Kidney (tissue), 14 donors: ENCODE results near the gene CD19. TPM values are rescaled to one million over a fixed set of nuclear protein-coding genes. Genes with fewer than 3 reads are reported as not detected.

Experiments used
- DNase-seq, 5 donors: peaks; one replicate each; pipeline ENCODE4 v3.0.0-alpha.2; 2013 to 2020
- FAIRE-seq: peaks from 2 replicates; lab custom pipeline; 2012; peaks lifted over from hg19 to GRCh38; lab: Jason Lieb, UNC
- H3K27ac ChIP-seq, 2 donors: one replicate each; pipeline ENCODE4 v1.7.0; 2013; ENCODE audit warnings: low read depth in 2 of 2, low read length in 2 of 2, inconsistent platforms in 1 of 2
- H3K27me3 ChIP-seq: one replicate; pipeline ENCODE4 v1.7.1; 2013; ENCODE audit warnings: low read length, inconsistent platforms; ENCODE audit not compliant: control insufficient read depth, insufficient read depth
- H3K36me3 ChIP-seq, 3 donors: one replicate each; pipeline versions ENCODE4 v1.7.0 to v1.7.1; 2013; ENCODE audit warnings: low read length in 3 of 3, control low read depth in 1 of 3, inconsistent platforms in 1 of 3; ENCODE audit not compliant: insufficient read depth in 3 of 3, control insufficient read depth in 2 of 3
- H3K4me1 ChIP-seq, 3 donors: one replicate each; pipeline versions ENCODE4 v1.7.0 to v1.7.1; 2013; ENCODE audit warnings: low read length in 3 of 3, inconsistent platforms in 1 of 3, low read depth in 1 of 3; ENCODE audit not compliant: control insufficient read depth in 2 of 3, insufficient read depth in 2 of 3
- H3K4me3 ChIP-seq, 3 donors: one replicate each; pipeline versions ENCODE4 v1.7.0 to v1.8.1; 2013; ENCODE audit warnings: low read length in 3 of 3, control low read depth in 1 of 3, inconsistent platforms in 1 of 3
- H3K9ac ChIP-seq, 3 donors: one replicate each; pipeline versions ENCODE4 v1.7.0 to v1.7.1; 2013; ENCODE audit warnings: low read length in 3 of 3, control low read depth in 1 of 3, inconsistent platforms in 1 of 3
- H3K9me3 ChIP-seq, 3 donors: one replicate each; pipeline versions ENCODE4 v1.7.0 to v1.7.1; 2013; ENCODE audit warnings: low read length in 3 of 3, control low read depth in 1 of 3, inconsistent platforms in 1 of 3; ENCODE audit not compliant: control insufficient read depth in 2 of 3, insufficient read depth in 1 of 3
- CTCF ChIP-seq: IDR thresholded peaks from 3 replicates; pipeline ENCODE4 v1.5.1; 2012; ENCODE audit warnings: mild to moderate bottlenecking, moderate library complexity, borderline replicate concordance; ENCODE audit not compliant: insufficient read depth; ENCODE audit errors: extremely low read depth
- intact Hi-C: fragments of 100-400 bp; cut with DNase I; formaldehyde crosslinking; loops from one replicate; pipeline ENCODE4 v1.11.1; 2022
- polyA plus RNA-seq: library from polyadenylated mRNA; stranded (reverse); fragments of 350-450 nt; fragmentation: Illumina TruSeq; extraction: RNeasy Lipid Tissue Mini Kit (QIAGEN cat#74804); gene quantifications from one replicate; pipeline ENCODE4 v1.2.3, GENCODE V29; 2014; ENCODE audit warnings: low read depth, low replicate concordance; ENCODE audit not compliant: insufficient read depth
- total RNA-seq: library from RNA; stranded (reverse); fragmentation: NEBNext Ultra II Directional; extraction: Animal tissue kit (Norgen Biotek cat#: 25700); gene quantifications from one replicate; pipeline ENCODE4 v1.2.1, GENCODE V29; 2021
- donor health status: control.
- donor health status: control.
- donor health status: control.
- donor health status: control.
- donor health status: control.
- donor health status: DM: yes; HTN: yes; CAD: no.
- donor health status: Normal renal cell carcinoma (clear cell type).

The CD19 gene
- total and polyA plus RNA-seq, 2 donors from 2014 or later = 0.47 to 2.6 TPM

GRCh38 chr16:28986046-28986445, 54.3 kb downstream of the CD19 start:
- FAIRE-seq (no peak), DNase-seq (no peak)
- peaks cover 0 to 6% (median 3%) of the 10 kb centered on the region in 3 donors for H3K9me3 ChIP-seq
- H3K27me3 ChIP-seq = no peaks in the 10 kb centered on the region
- no peak overlapping the region for H3K9ac ChIP-seq
- no peaks in the 10 kb centered on the region for H3K4me1 ChIP-seq
- no peak overlapping the region for H3K27ac ChIP-seq
- H3K4me3 ChIP-seq = no peak overlapping the region
- intact Hi-C loops = no loop called here
- no peak for TF ChIP-seq CTCF
- peaks cover 4 to 32% (median 13%) of the 10 kb centered on the region in 3 donors for H3K36me3 ChIP-seq

- TF ChIP-seq CTCF = no peak
- Histone ChIP-seq H3K36me3 (peaks cover 4 to 27% (median 10%) of the 10 kb centered on the region in 3 donors), H3K9me3 (peaks cover 0 to 6% (median 3%) of the 10 kb centered on the region in 3 donors), H3K9ac (no peak overlapping the region), H3K4me3 (no peak overlapping the region), H3K27me3 (no peaks in the 10 kb centered on the region), H3K4me1 (no peaks in the 10 kb centered on the region), H3K27ac (no peak overlapping the region)
- DNase-seq (no peak), FAIRE-seq (no peak)
- intact Hi-C loops = no loop called here
Measured at GRCh38 chr16:28986492-28986891, 54.7 kb downstream of the CD19 start.

GRCh38 chr16:28987170-28987853, 55.5 kb downstream of the CD19 start:
- H3K4me3 ChIP-seq = no peak overlapping the region

More at GRCh38 chr16:28987170-28987853, 55.5 kb downstream of the CD19 start:
- TF ChIP-seq CTCF = no peak
- Histone ChIP-seq H3K4me1 (no peaks in the 10 kb centered on the region), H3K9me3 (peaks cover 0 to 6% (median 3%) of the 10 kb centered on the region in 3 donors), H3K27ac (no peak overlapping the region), H3K27me3 (no peaks in the 10 kb centered on the region), H3K9ac (no peak overlapping the region), H3K36me3 (peaks cover 4 to 22% (median 8%) of the 10 kb centered on the region in 3 donors)
- intact Hi-C loops = no loop called here
- FAIRE-seq (no peak), DNase-seq (no peak)

Other genes with a start within 250 kb of the CD19 start
- 424 TPM for gene EIF3C, start 220.5 kb upstream of the CD19 start, total RNA-seq
- gene EIF3C, start 220.5 kb upstream of the CD19 start, polyA plus RNA-seq = 542 TPM
- gene NPIPB9, start 180.2 kb upstream of the CD19 start, total RNA-seq = 3.5 TPM
- 0.37 TPM for gene NPIPB9, start 180.2 kb upstream of the CD19 start, polyA plus RNA-seq
- 102 TPM for gene ATXN2L, start 109.0 kb upstream of the CD19 start, total RNA-seq
- gene ATXN2L, start 109.0 kb upstream of the CD19 start, polyA plus RNA-seq = 43.2 TPM
- gene TUFM, start 85.6 kb upstream of the CD19 start, total RNA-seq = 146 TPM
- 443 TPM for gene TUFM, start 85.6 kb upstream of the CD19 start, polyA plus RNA-seq
- gene SH2B1, start 68.1 kb upstream of the CD19 start, total RNA-seq = 64.4 TPM
- 44.8 TPM for gene SH2B1, start 68.1 kb upstream of the CD19 start, polyA plus RNA-seq
- gene ATP2A1, start 53.5 kb upstream of the CD19 start, total RNA-seq = 0.25 TPM
- 0.47 TPM for gene ATP2A1, start 53.5 kb upstream of the CD19 start, polyA plus RNA-seq
- gene RABEP2, start 6.7 kb upstream of the CD19 start, total RNA-seq = 30.1 TPM
- 21.0 TPM for gene RABEP2, start 6.7 kb upstream of the CD19 start, polyA plus RNA-seq
- 31.0 TPM for gene NFATC2IP, start 19.0 kb downstream of the CD19 start, total RNA-seq
- gene NFATC2IP, start 19.0 kb downstream of the CD19 start, polyA plus RNA-seq = 8.9 TPM
- 38.4 TPM for gene SPNS1, start 42.8 kb downstream of the CD19 start, total RNA-seq
- 34.5 TPM for gene SPNS1, start 42.8 kb downstream of the CD19 start, polyA plus RNA-seq
- 12.5 TPM for gene LAT, start 53.1 kb downstream of the CD19 start, total RNA-seq
- 8.3 TPM for gene LAT, start 53.1 kb downstream of the CD19 start, polyA plus RNA-seq